ENCODE results near the gene TMTC2.

The TMTC2 gene

DNA sequence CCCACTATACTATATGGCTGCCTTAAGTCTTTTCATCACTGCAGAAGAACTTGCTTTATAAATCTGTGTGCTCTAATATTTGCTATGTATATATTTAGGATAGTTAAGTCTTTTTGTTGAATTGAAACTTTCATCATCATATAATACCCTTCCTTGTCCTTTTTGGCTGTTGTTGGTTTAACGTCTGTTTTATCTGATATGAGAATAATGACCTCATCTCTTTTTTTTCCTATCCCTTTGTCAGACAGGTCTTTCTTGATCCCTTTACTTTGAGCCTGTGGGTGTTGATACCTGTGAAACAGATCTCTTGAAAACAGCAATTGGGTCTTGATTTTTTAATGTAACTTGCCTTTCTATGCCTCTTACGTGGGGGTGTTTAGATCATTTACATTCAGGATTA is 316.3 kb downstream of the TMTC2 start:
- Histone ChIP-seq H3K4me1 (ENCODE audit: control insufficient read depth, insufficient read depth, low read length) (no peaks in the 10 kb centered on the region), H3K36me3 (ENCODE audit: control insufficient read depth in 2 of 2, insufficient read depth in 1 of 2, low read length in 2 of 2) (no peaks in the 10 kb centered on the region), H3K4me3 (ENCODE audit: low read depth, low read length) (no peak overlapping the region), H3K9me3 (ENCODE audit: control insufficient read depth, insufficient read depth, low read depth, low read length) (no peaks in the 10 kb centered on the region), H3K27ac (ENCODE audit: extremely low read depth, low read depth, low read length) (no peak overlapping the region)
- TF ChIP-seq, protein P1, sequence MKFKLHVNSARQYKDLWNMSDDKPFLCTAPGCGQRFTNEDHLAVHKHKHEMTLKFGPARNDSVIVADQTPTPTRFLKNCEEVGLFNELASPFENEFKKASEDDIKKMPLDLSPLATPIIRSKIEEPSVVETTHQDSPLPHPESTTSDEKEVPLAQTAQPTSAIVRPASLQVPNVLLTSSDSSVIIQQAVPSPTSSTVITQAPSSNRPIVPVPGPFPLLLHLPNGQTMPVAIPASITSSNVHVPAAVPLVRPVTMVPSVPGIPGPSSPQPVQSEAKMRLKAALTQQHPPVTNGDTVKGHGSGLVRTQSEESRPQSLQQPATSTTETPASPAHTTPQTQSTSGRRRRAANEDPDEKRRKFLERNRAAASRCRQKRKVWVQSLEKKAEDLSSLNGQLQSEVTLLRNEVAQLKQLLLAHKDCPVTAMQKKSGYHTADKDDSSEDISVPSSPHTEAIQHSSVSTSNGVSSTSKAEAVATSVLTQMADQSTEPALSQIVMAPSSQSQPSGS (tag by site-specific recombination; IDR thresholded peaks at IDR 0.05; ENCODE audit: low read depth): peak; percentile 49; the same call in 1 of the 2 replicates
- no peak for TF ChIP-seq SP7 (tag by site-specific recombination; IDR thresholded peaks at IDR 0.05)
- TF ChIP-seq ZXDB (tag by site-specific recombination; IDR thresholded peaks at IDR 0.05): no peak
- ChIA-PET POLR2A (no interaction called here), CTCF (no interaction called here)

DNA sequence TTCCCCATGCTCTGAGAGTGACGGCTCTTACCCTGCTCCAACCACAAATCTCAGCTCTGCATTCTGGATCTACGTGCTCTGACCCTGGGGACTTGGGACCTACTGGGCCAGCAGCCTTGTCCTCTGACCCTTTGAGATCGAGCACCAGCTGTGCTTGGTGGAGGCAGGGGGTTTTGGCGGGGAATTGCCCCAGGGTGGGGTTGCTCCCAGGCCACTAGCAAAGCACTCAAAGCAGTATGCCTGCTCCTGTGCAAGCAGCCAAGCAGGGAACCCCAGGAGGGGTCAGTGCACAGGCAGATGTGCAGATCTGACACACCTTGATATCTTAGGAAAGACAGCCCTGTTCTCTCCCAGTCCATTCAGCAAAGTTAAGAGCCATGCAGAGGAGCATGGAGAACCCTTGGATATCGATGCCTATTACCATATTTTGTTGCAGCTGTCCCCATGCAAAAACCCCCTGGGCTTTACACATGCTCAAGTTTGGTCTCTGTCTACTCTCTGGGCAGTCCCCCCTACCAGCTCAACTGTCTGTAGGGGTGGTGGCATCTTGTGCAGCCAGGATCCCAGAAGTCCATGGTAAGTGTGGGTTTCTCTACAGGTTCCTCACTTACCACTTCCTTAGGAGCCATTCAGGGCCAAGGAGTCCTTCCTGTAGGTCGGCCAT is 319.0 kb downstream of the TMTC2 start:
- POLR2A ChIA-PET: no interaction called here
- H3K27ac ChIP-seq (ENCODE audit: extremely low read depth, low read depth, low read length): no peak overlapping the region
- no peaks in the 10 kb centered on the region for H3K4me1 ChIP-seq (ENCODE audit: control insufficient read depth, insufficient read depth, low read length)
- H3K36me3 ChIP-seq (ENCODE audit: control insufficient read depth in 2 of 2, insufficient read depth in 1 of 2, low read length in 2 of 2): no peaks in the 10 kb centered on the region
- CTCF ChIA-PET: interaction anchor here (0.6 to 1.4 kb wide), 3 partner anchors 257 to 1492 kb away, joined by 3 to 5 read pairs (median 4); no protein-coding TSS in a partner anchor
- no peak overlapping the region for H3K4me3 ChIP-seq (ENCODE audit: low read depth, low read length)
- no peaks in the 10 kb centered on the region for H3K9me3 ChIP-seq (ENCODE audit: control insufficient read depth, insufficient read depth, low read depth, low read length)
- TF ChIP-seq, protein P1 (tag by site-specific recombination; IDR thresholded peaks at IDR 0.05; ENCODE audit: low read depth): no peak
- TF ChIP-seq, protein P2, sequence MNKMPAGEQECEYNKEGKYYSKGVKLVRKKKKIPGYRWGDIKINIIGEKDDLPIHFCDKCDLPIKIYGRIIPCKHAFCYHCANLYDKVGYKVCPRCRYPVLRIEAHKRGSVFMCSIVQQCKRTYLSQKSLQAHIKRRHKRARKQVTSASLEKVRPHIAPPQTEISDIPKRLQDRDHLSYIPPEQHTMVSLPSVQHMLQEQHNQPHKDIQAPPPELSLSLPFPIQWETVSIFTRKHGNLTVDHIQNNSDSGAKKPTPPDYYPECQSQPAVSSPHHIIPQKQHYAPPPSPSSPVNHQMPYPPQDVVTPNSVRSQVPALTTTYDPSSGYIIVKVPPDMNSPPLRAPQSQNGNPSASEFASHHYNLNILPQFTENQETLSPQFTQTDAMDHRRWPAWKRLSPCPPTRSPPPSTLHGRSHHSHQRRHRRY (tag by site-specific recombination; IDR thresholded peaks at IDR 0.05): no peak
- TF ChIP-seq ZNF335 (tag by site-specific recombination; conservative IDR thresholded peaks at IDR 0.05) (no peak), GLI4 (tag by site-specific recombination; IDR thresholded peaks at IDR 0.05) (no peak), ZNF146 (tag by site-specific recombination; IDR thresholded peaks at IDR 0.05) (no peak), RBAK (tag by site-specific recombination; IDR thresholded peaks at IDR 0.05) (no peak), ZNF350 (tag by site-specific recombination; IDR thresholded peaks at IDR 0.05) (no peak)
- TF ChIP-seq, protein P3, sequence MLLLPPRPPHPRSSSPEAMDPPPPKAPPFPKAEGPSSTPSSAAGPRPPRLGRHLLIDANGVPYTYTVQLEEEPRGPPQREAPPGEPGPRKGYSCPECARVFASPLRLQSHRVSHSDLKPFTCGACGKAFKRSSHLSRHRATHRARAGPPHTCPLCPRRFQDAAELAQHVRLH (tag by site-specific recombination; IDR thresholded peaks at IDR 0.05): no peak

DNA sequence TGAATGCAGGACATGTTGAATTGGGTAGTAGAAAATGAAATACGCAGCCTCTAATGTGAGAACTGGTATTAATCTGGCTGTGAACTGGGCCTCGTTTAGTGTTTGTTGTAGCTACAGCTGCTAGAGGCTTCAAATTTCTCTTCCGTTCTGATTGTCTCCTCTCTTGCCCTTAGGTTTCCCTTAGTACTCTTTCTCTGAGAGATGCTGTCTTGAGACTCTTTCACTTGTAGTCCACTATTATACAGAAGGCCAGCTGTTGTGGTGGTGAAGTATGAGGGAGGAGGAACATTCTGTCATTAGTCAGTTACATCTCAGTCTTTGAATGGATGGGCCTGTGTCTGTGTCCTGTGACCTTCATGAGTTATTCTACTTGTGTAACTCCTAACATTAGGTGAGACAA is 322.0 kb downstream of the TMTC2 start:
- Histone ChIP-seq H3K27ac (ENCODE audit: extremely low read depth, low read depth, low read length) (no peak overlapping the region), H3K4me3 (ENCODE audit: low read depth, low read length) (no peak overlapping the region), H3K4me1 (ENCODE audit: control insufficient read depth, insufficient read depth, low read length) (no peaks in the 10 kb centered on the region), H3K36me3 (ENCODE audit: control insufficient read depth in 2 of 2, insufficient read depth in 1 of 2, low read length in 2 of 2) (no peaks in the 10 kb centered on the region), H3K9me3 (ENCODE audit: control insufficient read depth, insufficient read depth, low read depth, low read length) (no peaks in the 10 kb centered on the region)
- CTCF ChIA-PET: no interaction called here
- POLR2A ChIA-PET: no interaction called here
- TF ChIP-seq, protein P4, sequence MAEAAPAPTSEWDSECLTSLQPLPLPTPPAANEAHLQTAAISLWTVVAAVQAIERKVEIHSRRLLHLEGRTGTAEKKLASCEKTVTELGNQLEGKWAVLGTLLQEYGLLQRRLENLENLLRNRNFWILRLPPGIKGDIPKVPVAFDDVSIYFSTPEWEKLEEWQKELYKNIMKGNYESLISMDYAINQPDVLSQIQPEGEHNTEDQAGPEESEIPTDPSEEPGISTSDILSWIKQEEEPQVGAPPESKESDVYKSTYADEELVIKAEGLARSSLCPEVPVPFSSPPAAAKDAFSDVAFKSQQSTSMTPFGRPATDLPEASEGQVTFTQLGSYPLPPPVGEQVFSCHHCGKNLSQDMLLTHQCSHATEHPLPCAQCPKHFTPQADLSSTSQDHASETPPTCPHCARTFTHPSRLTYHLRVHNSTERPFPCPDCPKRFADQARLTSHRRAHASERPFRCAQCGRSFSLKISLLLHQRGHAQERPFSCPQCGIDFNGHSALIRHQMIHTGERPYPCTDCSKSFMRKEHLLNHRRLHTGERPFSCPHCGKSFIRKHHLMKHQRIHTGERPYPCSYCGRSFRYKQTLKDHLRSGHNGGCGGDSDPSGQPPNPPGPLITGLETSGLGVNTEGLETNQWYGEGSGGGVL (tag by site-specific recombination; IDR thresholded peaks at IDR 0.05): no peak
- TF ChIP-seq KLF16 (tag by site-specific recombination; IDR thresholded peaks at IDR 0.05) (no peak), ZNF266 (tag by site-specific recombination; IDR thresholded peaks at IDR 0.05; ENCODE audit: low read depth) (no peak), ZNF202 (tag by site-specific recombination; IDR thresholded peaks at IDR 0.05; ENCODE audit: borderline replicate concordance) (no peak), ZNF791 (tag by site-specific recombination; IDR thresholded peaks at IDR 0.05) (no peak), ZSCAN23 (tag by site-specific recombination; IDR thresholded peaks at IDR 0.05) (no peak)
- TF ChIP-seq, protein P5, sequence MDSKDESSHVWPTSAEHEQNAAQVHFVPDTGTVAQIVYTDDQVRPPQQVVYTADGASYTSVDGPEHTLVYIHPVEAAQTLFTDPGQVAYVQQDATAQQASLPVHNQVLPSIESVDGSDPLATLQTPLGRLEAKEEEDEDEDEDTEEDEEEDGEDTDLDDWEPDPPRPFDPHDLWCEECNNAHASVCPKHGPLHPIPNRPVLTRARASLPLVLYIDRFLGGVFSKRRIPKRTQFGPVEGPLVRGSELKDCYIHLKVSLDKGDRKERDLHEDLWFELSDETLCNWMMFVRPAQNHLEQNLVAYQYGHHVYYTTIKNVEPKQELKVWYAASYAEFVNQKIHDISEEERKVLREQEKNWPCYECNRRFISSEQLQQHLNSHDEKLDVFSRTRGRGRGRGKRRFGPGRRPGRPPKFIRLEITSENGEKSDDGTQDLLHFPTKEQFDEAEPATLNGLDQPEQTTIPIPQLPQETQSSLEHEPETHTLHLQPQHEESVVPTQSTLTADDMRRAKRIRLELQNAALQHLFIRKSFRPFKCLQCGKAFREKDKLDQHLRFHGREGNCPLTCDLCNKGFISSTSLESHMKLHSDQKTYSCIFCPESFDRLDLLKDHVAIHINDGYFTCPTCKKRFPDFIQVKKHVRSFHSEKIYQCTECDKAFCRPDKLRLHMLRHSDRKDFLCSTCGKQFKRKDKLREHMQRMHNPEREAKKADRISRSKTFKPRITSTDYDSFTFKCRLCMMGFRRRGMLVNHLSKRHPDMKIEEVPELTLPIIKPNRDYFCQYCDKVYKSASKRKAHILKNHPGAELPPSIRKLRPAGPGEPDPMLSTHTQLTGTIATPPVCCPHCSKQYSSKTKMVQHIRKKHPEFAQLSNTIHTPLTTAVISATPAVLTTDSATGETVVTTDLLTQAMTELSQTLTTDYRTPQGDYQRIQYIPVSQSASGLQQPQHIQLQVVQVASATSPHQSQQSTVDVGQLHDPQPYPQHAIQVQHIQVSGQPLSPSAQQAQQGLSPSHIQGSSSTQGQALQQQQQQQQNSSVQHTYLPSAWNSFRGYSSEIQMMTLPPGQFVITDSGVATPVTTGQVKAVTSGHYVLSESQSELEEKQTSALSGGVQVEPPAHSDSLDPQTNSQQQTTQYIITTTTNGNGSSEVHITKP (tag by site-specific recombination; IDR thresholded peaks at IDR 0.05): no peak
